HepG2 (cell line): ENCODE measurements around the gene TBC1D20. TPM values are rescaled to one million over a fixed set of nuclear protein-coding genes. Genes with fewer than 3 reads are reported as not detected.
A peak's percentile ranks its signal among the peaks of the same experiment; 100 is the strongest.

Experiments used
- ARNTL ChIP-seq: sonication (generic); formaldehyde crosslinking; IDR thresholded peaks from 2 replicates; pipeline ENCODE4 v1.4.0; 2020; ENCODE audit warnings: mild to moderate bottlenecking, missing genetic modification reagents
- ASH2L ChIP-seq: fragments of 300-600, 200-600 bp; sonication (generic); IDR thresholded peaks from 2 replicates; pipeline ENCODE4 v1.7.0; 2017; ENCODE audit warnings: low read depth, mild to moderate bottlenecking, moderate library complexity, mixed read lengths, low read length; ENCODE audit not compliant: insufficient read length
- GZF1 ChIP-seq: sonication (generic); formaldehyde crosslinking; IDR thresholded peaks from 2 replicates; pipeline ENCODE4 v1.5.1; 2020; ENCODE audit warnings: mild to moderate bottlenecking, missing genetic modification reagents
- HES4 ChIP-seq: sonication (generic); formaldehyde crosslinking; IDR thresholded peaks from 2 replicates; pipeline ENCODE4 v1.9.0; 2021; ENCODE audit warnings: mild to moderate bottlenecking, missing genetic modification reagents, borderline replicate concordance
- IRF2 ChIP-seq: IDR thresholded peaks from 2 replicates; pipeline ENCODE4 v1.6.1; 2018; ENCODE audit warnings: missing genetic modification reagents, missing compliant biosample characterization
- MAF1 ChIP-seq: sonication (generic); formaldehyde crosslinking; IDR thresholded peaks from 2 replicates; pipeline ENCODE4 v1.5.0; 2020; ENCODE audit warnings: missing genetic modification reagents, borderline replicate concordance
- MAFF ChIP-seq: IDR thresholded peaks from 2 replicates; pipeline ENCODE4 v1.6.1; 2011; ENCODE audit warnings: low read depth, low read length, improper control_type of control experiment
- MXI1 ChIP-seq: IDR thresholded peaks from 3 replicates; pipeline ENCODE4 v1.6.1; 2012; ENCODE audit warnings: low read depth, low read length, inconsistent platforms, borderline replicate concordance
- NFATC3 ChIP-seq: sonication (generic); formaldehyde crosslinking; IDR thresholded peaks from 2 replicates; pipeline ENCODE4 v1.5.1; 2020; ENCODE audit warnings: mild to moderate bottlenecking, missing genetic modification reagents
- NFE2L1 ChIP-seq: sonication (generic); formaldehyde crosslinking; IDR thresholded peaks from 2 replicates; pipeline ENCODE4 v1.4.0; 2020; ENCODE audit warnings: missing genetic modification reagents, mild to moderate bottlenecking, borderline replicate concordance
- NPAS2 ChIP-seq: sonication (generic); formaldehyde crosslinking; IDR thresholded peaks from 2 replicates; pipeline ENCODE4 v1.8.0; 2022; ENCODE audit warnings: mild to moderate bottlenecking, missing genetic modification reagents, borderline replicate concordance
- PITX1 ChIP-seq: sonication (generic); formaldehyde crosslinking; IDR thresholded peaks from 2 replicates; pipeline ENCODE4 v1.5.1; 2020; ENCODE audit warnings: mild to moderate bottlenecking, missing genetic modification reagents
- PRPF4 ChIP-seq: fragments of 200-400 bp; formaldehyde crosslinking; IDR thresholded peaks from 2 replicates; pipeline ENCODE4 v1.6.1; 2016; ENCODE audit warnings: low read length, low read depth; ENCODE audit not compliant: poor library complexity, severe bottlenecking
- RBM22 ChIP-seq: fragments of 200-400 bp; formaldehyde crosslinking; optimal IDR thresholded peaks from 2 replicates; pipeline ENCODE3; 2017; ENCODE audit warnings: mild to moderate bottlenecking, low read length, moderate library complexity
- SOX6 ChIP-seq, 2 experiments: fragments of 450-650 bp in 1 of 2; sonication (generic) in 1 of 2; formaldehyde crosslinking in 1 of 2; IDR thresholded peaks; 2 replicates each; pipeline versions ENCODE4 v1.4.0 to v1.6.1; 2017 to 2020; ENCODE audit warnings: antibody characterized with exemption in 1 of 2, mild to moderate bottlenecking in 1 of 2, missing genetic modification reagents in 1 of 2
- TGIF2 ChIP-seq: IDR thresholded peaks from 2 replicates; pipeline ENCODE4 v1.6.1; 2016; ENCODE audit warnings: control low read depth, missing compliant biosample characterization
- ZFP36L2 ChIP-seq: sonication (generic); formaldehyde crosslinking; IDR thresholded peaks from 2 replicates; pipeline ENCODE4 v1.4.0; 2020; ENCODE audit warnings: missing genetic modification reagents
- ZFP37 ChIP-seq: sonication (generic); formaldehyde crosslinking; IDR thresholded peaks from 2 replicates; pipeline ENCODE4 v1.4.0; 2020; ENCODE audit warnings: missing genetic modification reagents, borderline replicate concordance
- ZNF326 ChIP-seq: sonication (generic); formaldehyde crosslinking; IDR thresholded peaks from 2 replicates; pipeline ENCODE4 v1.4.0; 2020; ENCODE audit warnings: missing genetic modification reagents, borderline replicate concordance
- ZNF337 ChIP-seq: sonication (generic); formaldehyde crosslinking; IDR thresholded peaks from 2 replicates; pipeline ENCODE4 v1.5.1; 2020; ENCODE audit warnings: missing genetic modification reagents, low read depth, mild to moderate bottlenecking, borderline replicate concordance
- ZNF629 ChIP-seq: sonication (generic); formaldehyde crosslinking; conservative IDR thresholded peaks from 2 replicates; pipeline ENCODE4 v1.5.0; 2020; ENCODE audit warnings: missing genetic modification reagents
- ZNF678 ChIP-seq: sonication (generic); formaldehyde crosslinking; IDR thresholded peaks from 2 replicates; pipeline ENCODE4 v1.4.0; 2020; ENCODE audit warnings: mild to moderate bottlenecking, missing genetic modification reagents
- polyA plus RNA-seq, 8 experiments: library from polyadenylated mRNA; depleted of rRNA in 3 of 8; stranded (reverse) in 7 of 8; unstranded in 1 of 8; fragments of >200 nt; fragmentation: Illumina TruSeq in 4 of 8; extraction: Trizol in 4 of 8; gene quantifications; 2 replicates each; pipeline versions ENCODE4 v1.2.1 to v1.2.3, GENCODE V29; 2011 to 2016; ENCODE audit warnings: low read depth in 4 of 8, missing spikeins in 1 of 8, mixed read lengths in 1 of 8; ENCODE audit not compliant: insufficient read depth in 1 of 8
- total RNA-seq, 5 experiments: library from RNA; depleted of rRNA; stranded (reverse); fragments of >200 nt; fragmentation: Illumina TruSeq; extraction: Trizol; gene quantifications; 2 replicates each; pipeline ENCODE4 v1.2.3, GENCODE V29; 2016; ENCODE audit warnings: low read depth in 1 of 5
- TF ChIP-seq, protein P1 (sequence below): sonication (generic); formaldehyde crosslinking; conservative IDR thresholded peaks from 2 replicates; pipeline ENCODE4 v1.4.0; 2020; ENCODE audit warnings: mild to moderate bottlenecking, missing genetic modification reagents, moderate library complexity
- TF ChIP-seq, protein P2 (sequence below): sonication (generic); formaldehyde crosslinking; conservative IDR thresholded peaks from 2 replicates; pipeline ENCODE4 v1.5.0; 2020; ENCODE audit warnings: missing genetic modification reagents

Gene TBC1D20
- total and polyA plus RNA-seq, 2 of the 13 experiments (the other 11 are each of a cell fraction or from before 2014, with no cell fraction given): 36.6 to 47.1 TPM

DNA sequence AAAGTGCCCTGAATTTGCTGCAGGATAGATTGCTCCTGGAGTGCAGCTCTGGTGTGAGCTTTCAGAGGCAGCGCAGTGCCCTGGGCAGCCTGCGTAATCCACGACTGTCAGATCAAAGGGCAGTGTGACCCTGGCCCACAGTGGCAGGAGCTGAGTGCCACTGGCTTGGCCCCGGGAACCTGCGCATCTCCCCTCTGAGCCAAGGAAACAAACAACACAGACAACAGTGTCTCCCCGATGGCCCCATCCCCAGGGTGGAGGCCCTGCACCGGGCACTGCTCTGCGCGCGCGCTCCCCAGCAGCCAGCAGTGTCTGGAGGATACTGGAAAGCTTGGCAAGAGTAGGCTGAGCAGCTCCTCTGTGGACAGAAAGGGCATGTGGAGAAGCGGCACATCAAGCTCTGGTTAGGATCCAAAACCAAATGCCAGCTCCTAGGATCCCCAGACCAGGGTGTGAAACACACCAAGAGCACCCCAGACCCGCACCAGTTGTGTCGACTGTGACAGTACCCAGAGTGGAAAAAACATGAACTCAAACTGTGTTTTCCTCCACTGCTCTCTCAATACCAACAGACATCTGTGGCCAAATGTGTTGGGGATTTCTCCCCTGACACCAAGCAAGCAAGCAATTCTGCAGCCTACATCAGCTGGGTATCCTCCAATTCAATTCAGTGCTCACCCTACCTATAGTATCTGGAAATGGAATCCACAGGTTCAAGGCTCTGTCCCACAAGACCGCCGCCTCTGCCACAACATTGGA, 27.5 kb downstream of the TBC1D20 start (continued):
- TF ChIP-seq ZNF326 (no peak; the same call in 1 of the 2 replicates), NFATC3 (no peak), ARNTL (CRISPR knock-in tag) (no peak), SOX6 (IDR thresholded peaks at IDR 0.05) (no peak), SOX6 (CRISPR knock-in tag; IDR thresholded peaks at IDR 0.05) (0 out of 2 replicates have a peak, but pooled peaks have one; percentile 18), PRPF4 (no peak), ZFP36L2 (CRISPR knock-in tag) (no peak), NPAS2 (CRISPR knock-in tag) (no peak), MAFF (no peak), ZNF337 (CRISPR knock-in tag) (no peak), NFE2L1 (no peak), PITX1 (CRISPR knock-in tag) (no peak), TGIF2 (CRISPR knock-in tag) (no peak), ZNF629 (no peak), IRF2 (CRISPR knock-in tag) (0 out of 2 replicates have a peak, but pooled peaks have one; percentile 25), ZNF678 (CRISPR knock-in tag) (no peak), MXI1 (no peak), GZF1 (CRISPR knock-in tag) (no peak), HES4 (CRISPR knock-in tag) (no peak), ZFP37 (no peak), ASH2L (no peak), RBM22 (peak; percentile 90), MAF1 (CRISPR knock-in tag) (no peak)
- TF ChIP-seq, protein P1, sequence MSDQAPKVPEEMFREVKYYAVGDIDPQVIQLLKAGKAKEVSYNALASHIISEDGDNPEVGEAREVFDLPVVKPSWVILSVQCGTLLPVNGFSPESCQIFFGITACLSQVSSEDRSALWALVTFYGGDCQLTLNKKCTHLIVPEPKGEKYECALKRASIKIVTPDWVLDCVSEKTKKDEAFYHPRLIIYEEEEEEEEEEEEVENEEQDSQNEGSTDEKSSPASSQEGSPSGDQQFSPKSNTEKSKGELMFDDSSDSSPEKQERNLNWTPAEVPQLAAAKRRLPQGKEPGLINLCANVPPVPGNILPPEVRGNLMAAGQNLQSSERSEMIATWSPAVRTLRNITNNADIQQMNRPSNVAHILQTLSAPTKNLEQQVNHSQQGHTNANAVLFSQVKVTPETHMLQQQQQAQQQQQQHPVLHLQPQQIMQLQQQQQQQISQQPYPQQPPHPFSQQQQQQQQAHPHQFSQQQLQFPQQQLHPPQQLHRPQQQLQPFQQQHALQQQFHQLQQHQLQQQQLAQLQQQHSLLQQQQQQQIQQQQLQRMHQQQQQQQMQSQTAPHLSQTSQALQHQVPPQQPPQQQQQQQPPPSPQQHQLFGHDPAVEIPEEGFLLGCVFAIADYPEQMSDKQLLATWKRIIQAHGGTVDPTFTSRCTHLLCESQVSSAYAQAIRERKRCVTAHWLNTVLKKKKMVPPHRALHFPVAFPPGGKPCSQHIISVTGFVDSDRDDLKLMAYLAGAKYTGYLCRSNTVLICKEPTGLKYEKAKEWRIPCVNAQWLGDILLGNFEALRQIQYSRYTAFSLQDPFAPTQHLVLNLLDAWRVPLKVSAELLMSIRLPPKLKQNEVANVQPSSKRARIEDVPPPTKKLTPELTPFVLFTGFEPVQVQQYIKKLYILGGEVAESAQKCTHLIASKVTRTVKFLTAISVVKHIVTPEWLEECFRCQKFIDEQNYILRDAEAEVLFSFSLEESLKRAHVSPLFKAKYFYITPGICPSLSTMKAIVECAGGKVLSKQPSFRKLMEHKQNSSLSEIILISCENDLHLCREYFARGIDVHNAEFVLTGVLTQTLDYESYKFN (CRISPR knock-in tag): no peak
- TF ChIP-seq, protein P2, sequence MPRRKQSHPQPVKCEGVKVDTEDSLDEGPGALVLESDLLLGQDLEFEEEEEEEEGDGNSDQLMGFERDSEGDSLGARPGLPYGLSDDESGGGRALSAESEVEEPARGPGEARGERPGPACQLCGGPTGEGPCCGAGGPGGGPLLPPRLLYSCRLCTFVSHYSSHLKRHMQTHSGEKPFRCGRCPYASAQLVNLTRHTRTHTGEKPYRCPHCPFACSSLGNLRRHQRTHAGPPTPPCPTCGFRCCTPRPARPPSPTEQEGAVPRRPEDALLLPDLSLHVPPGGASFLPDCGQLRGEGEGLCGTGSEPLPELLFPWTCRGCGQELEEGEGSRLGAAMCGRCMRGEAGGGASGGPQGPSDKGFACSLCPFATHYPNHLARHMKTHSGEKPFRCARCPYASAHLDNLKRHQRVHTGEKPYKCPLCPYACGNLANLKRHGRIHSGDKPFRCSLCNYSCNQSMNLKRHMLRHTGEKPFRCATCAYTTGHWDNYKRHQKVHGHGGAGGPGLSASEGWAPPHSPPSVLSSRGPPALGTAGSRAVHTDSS (CRISPR knock-in tag): no peak
